NT2/D1 (cell line): ENCODE results near the gene TLR2.
"Not testable (repeated sequence)": the region's sequence is repeated elsewhere in the genome, so short reads cannot be mapped to it uniquely, and the experiment has no call there.

Source experiments
- DNase-seq: peaks from one replicate; pipeline ENCODE4 v3.0.0-alpha.2; 2011; ENCODE audit warnings: low read depth, low spot score
- H3K27me3 ChIP-seq: 2 replicates; pipeline ENCODE4 v1.6.0; 2011; ENCODE audit warnings: mild to moderate bottlenecking; ENCODE audit not compliant: insufficient read length, insufficient read depth
- H3K36me3 ChIP-seq: 2 replicates; pipeline ENCODE4 v1.6.1; 2011; ENCODE audit warnings: mild to moderate bottlenecking, low read length, mixed read lengths; ENCODE audit not compliant: insufficient read depth, insufficient read length
- H3K4me1 ChIP-seq: 2 replicates; pipeline ENCODE4 v1.5.1; 2011; ENCODE audit not compliant: insufficient read depth, insufficient read length
- H3K4me3 ChIP-seq: 2 replicates; pipeline ENCODE4 v1.5.1; 2011; ENCODE audit warnings: low read depth; ENCODE audit not compliant: insufficient read length
- H3K9ac ChIP-seq: 2 replicates; pipeline ENCODE4 v1.6.0; 2011; ENCODE audit warnings: low read depth; ENCODE audit not compliant: insufficient read length
- H3K9me3 ChIP-seq: 2 replicates; pipeline ENCODE4 v1.5.1; 2011; ENCODE audit warnings: mild to moderate bottlenecking, low read length; ENCODE audit not compliant: insufficient read depth
- SUZ12 ChIP-seq: IDR thresholded peaks from 2 replicates; pipeline ENCODE4 v1.6.1; 2011; ENCODE audit not compliant: insufficient read length, insufficient read depth; ENCODE audit errors: extremely low read depth
- YY1 ChIP-seq: IDR thresholded peaks from 2 replicates; pipeline ENCODE4 v1.6.1; 2011; ENCODE audit not compliant: insufficient read length, insufficient read depth
- ZNF274 ChIP-seq: IDR thresholded peaks from 2 replicates; pipeline ENCODE4 v1.6.1; 2011; ENCODE audit warnings: mild to moderate bottlenecking, low read depth, low read length

The TLR2 gene

DNA sequence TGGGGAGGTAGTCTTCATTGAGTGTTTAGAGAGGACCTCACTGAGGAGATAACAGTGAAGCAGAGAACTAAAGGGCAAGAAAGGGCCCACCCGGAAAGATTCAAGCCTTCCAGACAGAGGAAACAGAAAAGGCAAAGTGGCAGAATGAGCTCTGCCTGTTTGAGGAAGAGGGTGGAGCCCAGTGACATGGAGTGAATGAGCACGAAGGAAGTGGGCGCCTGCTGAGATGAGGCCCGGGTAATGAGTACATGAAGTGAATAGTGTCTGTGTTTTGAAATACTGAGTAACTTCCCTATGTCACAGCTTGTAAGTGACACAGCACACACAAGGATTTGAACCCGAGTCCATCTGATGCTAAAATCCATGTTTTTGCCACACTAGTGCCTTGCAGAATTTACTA lies 32.5 kb upstream of the TLR2 start:
- Histone ChIP-seq H3K9ac (no peak overlapping the region), H3K27me3 (no peaks in the 10 kb centered on the region), H3K4me3 (no peak overlapping the region), H3K36me3 (no peaks in the 10 kb centered on the region), H3K9me3 (no peaks in the 10 kb centered on the region), H3K4me1 (no peaks in the 10 kb centered on the region)
- no peak for TF ChIP-seq ZNF274
- no peak for TF ChIP-seq SUZ12
- TF ChIP-seq YY1, result no peak
- DNase-seq, result no peak

DNA sequence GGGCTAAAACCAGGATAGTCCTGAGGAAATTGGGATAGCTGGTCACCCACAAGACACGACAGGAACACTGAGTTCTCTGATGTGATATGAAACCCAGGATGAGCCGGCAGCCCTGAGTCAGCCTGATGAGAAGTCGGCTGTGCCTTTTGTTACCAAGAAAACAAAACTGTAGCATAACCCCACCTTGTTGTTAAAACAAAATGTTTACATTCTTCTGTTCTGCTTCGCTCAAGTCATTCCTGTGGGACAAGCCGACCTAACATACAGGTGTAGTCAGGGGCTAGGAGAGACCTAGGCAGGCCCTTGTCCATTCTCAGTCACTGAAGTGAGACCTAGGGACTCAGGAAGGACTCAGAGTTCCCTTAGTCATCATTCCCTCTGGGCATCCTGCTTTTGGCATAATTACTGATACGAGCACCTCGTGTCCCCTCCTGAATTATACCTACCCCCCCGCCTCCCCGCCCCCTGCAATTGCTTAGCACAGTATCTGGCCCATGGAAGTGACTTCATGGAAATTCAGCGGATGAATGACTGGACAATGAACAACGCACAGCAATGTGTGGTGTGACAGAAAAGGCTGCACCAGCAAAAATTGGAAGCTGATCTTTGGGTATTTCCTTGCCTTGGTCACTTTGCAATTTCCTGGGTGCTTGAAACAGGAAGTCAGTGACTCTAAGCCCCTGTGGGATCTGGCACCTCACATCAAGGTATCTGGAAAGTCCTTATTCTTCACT lies 31.9 kb upstream of the TLR2 start:
- TF ChIP-seq ZNF274 (no peak), SUZ12 (no peak), YY1 (no peak)
- no peaks in the 10 kb centered on the region for H3K9me3 ChIP-seq
- no peak for DNase-seq
- H3K4me1 ChIP-seq, result no peaks in the 10 kb centered on the region
- H3K9ac ChIP-seq, result no peak overlapping the region
- H3K4me3 ChIP-seq, result no peak overlapping the region
- H3K36me3 ChIP-seq, result no peaks in the 10 kb centered on the region
- H3K27me3 ChIP-seq, result no peaks in the 10 kb centered on the region

DNA sequence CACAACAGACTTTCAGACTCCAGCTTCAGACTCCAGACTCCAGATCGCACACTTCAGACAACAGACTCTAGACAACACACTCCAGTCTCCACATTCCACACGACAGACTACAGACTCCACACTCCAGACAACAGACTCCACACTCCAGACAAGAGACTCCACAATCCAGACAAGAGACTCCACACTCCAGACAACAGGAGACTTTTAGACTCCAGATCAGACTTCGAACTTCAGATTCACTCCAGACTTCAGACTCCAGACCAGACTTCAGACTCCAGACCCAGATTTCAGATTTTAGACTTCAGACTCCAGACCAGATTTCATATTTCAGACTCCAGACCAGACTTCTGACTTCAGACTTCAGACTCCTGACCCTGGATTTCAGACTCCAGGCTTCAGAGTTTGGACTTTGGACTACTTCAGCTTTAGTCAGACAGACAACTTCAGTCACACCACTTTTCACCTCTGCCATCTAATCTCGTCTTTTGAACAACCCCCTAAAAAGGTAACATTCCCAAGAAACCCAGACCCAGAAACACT lies 29.0 kb upstream of the TLR2 start:
- no peak overlapping the region for H3K9ac ChIP-seq
- no peak for DNase-seq

DNA sequence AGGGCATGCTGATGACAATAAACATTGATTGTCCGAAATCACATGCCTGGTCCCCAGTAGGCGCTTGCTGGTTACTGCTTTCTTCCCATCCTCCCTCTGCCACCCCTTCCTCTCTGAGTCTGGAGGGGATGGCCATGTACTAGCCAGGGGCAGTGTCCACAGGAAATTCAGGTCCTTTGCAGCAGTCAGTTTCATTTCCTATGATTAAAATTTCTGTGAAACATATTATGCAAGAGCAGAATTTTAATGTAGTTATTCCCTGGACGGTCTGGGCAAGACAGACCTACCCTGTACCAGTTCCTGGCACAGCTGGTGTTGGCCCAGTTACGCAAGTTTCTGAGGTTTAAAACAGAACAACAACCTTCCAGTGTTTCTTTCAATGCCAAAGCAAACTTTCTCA lies 28.2 kb upstream of the TLR2 start:
- no peak for DNase-seq
- no peak for TF ChIP-seq YY1
- no peak for TF ChIP-seq ZNF274
- TF ChIP-seq SUZ12, result no peak
- no peaks in the 10 kb centered on the region for H3K9me3 ChIP-seq
- no peaks in the 10 kb centered on the region for H3K27me3 ChIP-seq
- H3K36me3 ChIP-seq, result no peaks in the 10 kb centered on the region
- H3K4me1 ChIP-seq, result no peaks in the 10 kb centered on the region
- H3K9ac ChIP-seq, result no peak overlapping the region
- H3K4me3 ChIP-seq, result no peak overlapping the region

More for the DNA sequence above, 29.0 kb upstream of the TLR2 start:
- H3K9me3 ChIP-seq, result no peaks in the 10 kb centered on the region
- no peak for TF ChIP-seq ZNF274
- TF ChIP-seq YY1, result no peak
- no peak for TF ChIP-seq SUZ12
- H3K4me3 ChIP-seq, result no peak overlapping the region
- no peaks in the 10 kb centered on the region for H3K27me3 ChIP-seq
- H3K4me1 ChIP-seq, result no peaks in the 10 kb centered on the region
- H3K36me3 ChIP-seq, result no peaks in the 10 kb centered on the region

DNA sequence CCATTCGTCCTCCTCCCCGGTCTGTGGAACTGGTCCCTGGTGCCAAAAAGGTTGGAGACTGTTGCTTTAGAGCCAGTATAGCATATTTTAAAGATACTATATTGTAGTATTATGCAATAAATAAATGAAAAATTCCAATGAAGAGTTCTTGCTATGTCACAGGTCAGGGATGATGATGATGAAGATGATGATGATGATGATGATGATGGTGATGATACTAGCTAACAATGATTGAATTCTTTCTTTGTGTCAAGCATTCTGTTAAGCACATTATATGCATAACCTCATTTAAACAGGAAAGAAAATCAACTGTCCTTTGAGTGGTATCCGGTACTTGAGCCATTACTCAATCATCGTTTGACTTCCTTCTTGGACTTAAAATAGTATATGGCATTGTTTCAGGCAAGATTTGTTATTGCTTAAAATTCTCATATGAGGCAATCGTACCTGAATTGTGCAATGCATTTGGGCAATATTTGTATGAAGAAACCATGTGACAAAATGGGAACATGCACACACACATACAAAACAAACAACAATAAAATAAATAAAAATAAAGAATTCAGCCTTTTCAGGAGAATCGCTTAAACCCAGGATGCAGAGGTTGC lies 22.8 kb upstream of the TLR2 start:
- TF ChIP-seq YY1, result no peak
- no peak for TF ChIP-seq ZNF274
- TF ChIP-seq SUZ12, result no peak
- Histone ChIP-seq H3K27me3 (no peaks in the 10 kb centered on the region), H3K9ac (no peak overlapping the region), H3K36me3 (no peaks in the 10 kb centered on the region), H3K4me3 (no peak overlapping the region), H3K4me1 (no peaks in the 10 kb centered on the region), H3K9me3 (no peaks in the 10 kb centered on the region)
- DNase-seq, result no peak

DNA sequence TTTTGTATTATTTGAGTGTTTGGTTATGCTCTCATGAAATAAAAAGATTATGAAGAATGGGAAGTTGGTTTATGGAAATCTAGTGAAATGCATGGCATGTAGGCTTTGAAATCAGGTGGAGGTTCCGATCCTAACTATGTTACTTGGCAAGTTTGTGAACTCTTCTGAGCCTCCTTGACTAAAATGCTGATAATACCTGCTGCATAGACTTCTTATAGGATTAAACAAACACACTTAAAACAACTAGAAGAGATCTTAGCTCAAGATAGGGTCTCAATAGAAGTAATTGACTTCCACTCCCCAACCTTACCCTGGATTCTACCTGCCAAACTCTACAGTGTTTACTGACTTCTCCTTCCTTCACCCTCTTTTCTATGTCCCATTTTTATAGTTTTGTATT lies 22.2 kb upstream of the TLR2 start:
- Histone ChIP-seq H3K9ac (no peak overlapping the region), H3K9me3 (no peaks in the 10 kb centered on the region), H3K27me3 (no peaks in the 10 kb centered on the region), H3K4me1 (no peaks in the 10 kb centered on the region), H3K4me3 (no peak overlapping the region), H3K36me3 (no peaks in the 10 kb centered on the region)
- TF ChIP-seq YY1, result no peak
- TF ChIP-seq SUZ12, result no peak
- TF ChIP-seq ZNF274, result no peak
- no peak for DNase-seq

DNA sequence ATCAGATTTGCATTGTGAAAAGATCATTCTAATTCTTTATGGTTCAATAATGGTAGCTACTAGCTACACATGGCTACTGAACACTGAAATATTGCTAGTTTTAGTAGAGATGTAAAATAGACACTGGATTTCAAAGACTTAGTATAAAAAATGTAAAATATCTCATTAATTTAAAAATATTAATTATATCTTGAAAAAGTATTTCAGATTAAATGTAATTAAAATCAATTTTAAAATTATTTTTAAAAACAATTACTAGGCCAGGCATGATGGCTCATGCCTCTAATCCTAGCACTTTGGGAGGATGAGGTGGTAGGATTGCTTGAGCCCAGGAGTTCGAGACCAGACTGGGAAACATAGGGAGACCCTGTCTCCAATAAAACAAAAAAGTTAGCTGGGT lies 20.4 kb upstream of the TLR2 start:
- H3K4me3 ChIP-seq, result no peak overlapping the region
- no peaks in the 10 kb centered on the region for H3K27me3 ChIP-seq
- no peak overlapping the region for H3K9ac ChIP-seq
- no peak for TF ChIP-seq YY1
- TF ChIP-seq SUZ12, result no peak
- no peak for TF ChIP-seq ZNF274
- no peaks in the 10 kb centered on the region for H3K4me1 ChIP-seq
- H3K36me3 ChIP-seq, result no peaks in the 10 kb centered on the region
- no peaks in the 10 kb centered on the region for H3K9me3 ChIP-seq
- DNase-seq, result no peak

DNA sequence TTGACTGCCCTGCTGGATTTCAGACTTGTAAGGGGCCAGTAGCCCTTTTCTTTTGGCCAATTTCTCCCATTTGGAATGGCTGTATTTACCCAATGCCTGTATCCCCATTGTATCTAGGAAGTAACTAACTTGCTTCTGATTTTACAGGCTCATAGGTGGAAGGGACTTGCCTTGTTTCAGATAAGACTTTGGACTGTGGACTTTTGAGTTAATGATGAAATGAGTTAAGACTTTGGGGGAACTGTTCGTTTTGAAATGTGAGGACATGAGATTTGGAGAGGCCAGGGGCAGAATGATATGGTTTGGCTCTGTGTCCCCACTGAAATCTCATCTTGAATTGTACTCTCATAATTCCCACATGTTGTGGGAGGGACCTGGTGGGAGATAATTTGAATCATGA lies 17.6 kb upstream of the TLR2 start:
- H3K27me3 ChIP-seq, H3K9me3 ChIP-seq, H3K36me3 ChIP-seq: not testable (repeated sequence)

More for the DNA sequence above, 17.6 kb upstream of the TLR2 start:
- DNase-seq, H3K4me1 ChIP-seq, H3K4me3 ChIP-seq, H3K9ac ChIP-seq: not testable (repeated sequence)
